ENCODE results near the gene TTC3.
"Not testable (repeated sequence)": the region's sequence is repeated elsewhere in the genome, so short reads cannot be mapped to it uniquely, and the experiment has no call there.

Gene TTC3

DNA sequence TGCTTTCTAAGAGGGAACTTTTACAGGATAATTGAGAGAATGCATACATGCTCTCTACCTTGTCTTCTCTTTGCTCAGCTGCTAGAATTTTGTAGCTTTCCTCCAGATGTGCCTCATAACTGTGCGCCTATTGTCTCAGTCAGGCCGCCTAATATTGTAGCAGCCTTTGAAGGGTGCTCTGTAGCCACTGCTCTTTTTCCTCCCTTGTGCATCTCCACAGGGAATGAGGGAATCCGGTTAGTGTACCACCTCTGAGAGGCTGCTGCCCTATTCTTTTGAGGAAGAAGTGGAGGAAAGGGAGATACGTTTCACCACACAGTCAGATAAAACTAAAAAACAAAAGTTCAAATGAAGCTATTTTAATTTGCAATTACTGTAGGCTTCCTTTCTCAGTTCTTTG is 22.8 kb downstream of the TTC3 start:
- TF ChIP-seq, protein P1, sequence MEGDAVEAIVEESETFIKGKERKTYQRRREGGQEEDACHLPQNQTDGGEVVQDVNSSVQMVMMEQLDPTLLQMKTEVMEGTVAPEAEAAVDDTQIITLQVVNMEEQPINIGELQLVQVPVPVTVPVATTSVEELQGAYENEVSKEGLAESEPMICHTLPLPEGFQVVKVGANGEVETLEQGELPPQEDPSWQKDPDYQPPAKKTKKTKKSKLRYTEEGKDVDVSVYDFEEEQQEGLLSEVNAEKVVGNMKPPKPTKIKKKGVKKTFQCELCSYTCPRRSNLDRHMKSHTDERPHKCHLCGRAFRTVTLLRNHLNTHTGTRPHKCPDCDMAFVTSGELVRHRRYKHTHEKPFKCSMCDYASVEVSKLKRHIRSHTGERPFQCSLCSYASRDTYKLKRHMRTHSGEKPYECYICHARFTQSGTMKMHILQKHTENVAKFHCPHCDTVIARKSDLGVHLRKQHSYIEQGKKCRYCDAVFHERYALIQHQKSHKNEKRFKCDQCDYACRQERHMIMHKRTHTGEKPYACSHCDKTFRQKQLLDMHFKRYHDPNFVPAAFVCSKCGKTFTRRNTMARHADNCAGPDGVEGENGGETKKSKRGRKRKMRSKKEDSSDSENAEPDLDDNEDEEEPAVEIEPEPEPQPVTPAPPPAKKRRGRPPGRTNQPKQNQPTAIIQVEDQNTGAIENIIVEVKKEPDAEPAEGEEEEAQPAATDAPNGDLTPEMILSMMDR (conservative IDR thresholded peaks at IDR 0.05), result no peak
- TF ChIP-seq ZFX (IDR thresholded peaks at IDR 0.05), result no peak
- H3K27ac ChIP-seq, result no peak overlapping the region

- TF ChIP-seq, protein P1 (conservative IDR thresholded peaks at IDR 0.05), result no peak
- TF ChIP-seq ZFX (IDR thresholded peaks at IDR 0.05), result no peak
Measured at GRCh38 chr21:37098751-37099150, 25.7 kb downstream of the TTC3 start.

DNA sequence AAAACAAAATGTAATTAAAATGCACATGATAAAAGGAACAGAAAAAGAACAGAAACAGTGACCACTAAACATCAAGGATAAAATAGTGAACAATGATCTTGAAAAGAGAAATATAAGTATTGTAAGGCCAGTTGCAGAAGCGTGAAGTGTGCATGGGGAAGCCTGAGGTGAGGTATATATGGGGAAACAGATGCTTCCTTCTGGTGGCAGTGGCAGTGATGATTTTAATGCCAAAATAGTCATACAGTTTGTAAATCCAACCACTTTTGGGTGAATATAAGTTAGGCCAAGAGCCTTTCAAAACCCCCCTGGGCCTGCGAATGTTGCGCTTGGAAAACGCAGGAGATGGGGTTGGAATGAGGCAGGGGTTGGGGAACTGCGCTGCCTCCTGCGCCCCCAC is 27.3 kb downstream of the TTC3 start:
- H3K27ac ChIP-seq, result no peak overlapping the region
- TF ChIP-seq ZFX (IDR thresholded peaks at IDR 0.05), result no peak
- TF ChIP-seq, protein P1 (conservative IDR thresholded peaks at IDR 0.05), result no peak

More at GRCh38 chr21:37098751-37099150, 25.7 kb downstream of the TTC3 start:
- H3K27ac ChIP-seq, result no peak overlapping the region

GRCh38 chr21:37101384-37101783 is 28.3 kb downstream of the TTC3 start:
- TF ChIP-seq, protein P1 (conservative IDR thresholded peaks at IDR 0.05), result no peak
- TF ChIP-seq ZFX (IDR thresholded peaks at IDR 0.05), result no peak

GRCh38 chr21:37102746-37103145 is 29.7 kb downstream of the TTC3 start:
- not testable (repeated sequence) for H3K27ac ChIP-seq

More at GRCh38 chr21:37101384-37101783, 28.3 kb downstream of the TTC3 start:
- no peak overlapping the region for H3K27ac ChIP-seq

DNA sequence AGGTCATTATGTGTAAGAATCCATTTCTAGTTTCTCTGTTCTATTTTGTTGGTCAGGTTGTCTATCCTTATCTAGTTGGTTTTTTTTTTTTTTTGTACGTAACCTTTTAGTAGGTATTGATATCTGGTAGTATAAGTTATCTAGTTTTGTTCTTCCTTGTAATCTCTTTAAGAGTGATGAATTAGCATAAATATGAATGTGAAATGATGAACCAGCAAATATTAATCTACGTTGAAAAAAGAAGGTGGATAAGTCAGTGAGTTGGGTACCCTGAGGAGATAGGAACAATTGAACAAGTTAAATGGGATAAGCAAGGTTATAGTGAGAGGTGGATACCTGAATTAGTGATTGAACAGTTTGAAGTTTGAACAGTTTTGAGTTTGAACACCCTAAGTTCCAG is 33.9 kb downstream of the TTC3 start:
- TF ChIP-seq ZFX (IDR thresholded peaks at IDR 0.05), result no peak
- TF ChIP-seq, protein P1 (conservative IDR thresholded peaks at IDR 0.05), result no peak

DNA sequence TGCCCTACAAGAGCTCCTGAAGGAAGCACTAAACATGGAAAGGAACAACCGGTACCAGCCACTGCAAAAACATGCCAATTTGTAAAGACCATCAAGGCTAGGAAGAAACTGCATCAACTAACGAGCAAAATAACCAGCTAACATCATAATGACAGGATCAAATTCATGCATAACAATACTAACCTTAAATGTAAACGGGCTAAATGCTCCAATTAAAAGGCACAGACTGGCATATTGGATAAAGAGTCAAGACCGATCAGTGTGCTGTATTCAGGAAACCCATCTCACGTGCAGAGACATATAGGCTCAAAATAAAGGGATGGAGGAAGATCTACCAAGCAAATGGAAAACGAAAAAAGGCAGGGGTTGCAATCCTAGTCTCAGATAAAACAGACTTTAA is 38.0 kb downstream of the TTC3 start:
- H3K27ac ChIP-seq, result not testable (repeated sequence)

More for the DNA sequence above, 33.9 kb downstream of the TTC3 start:
- no peak overlapping the region for H3K27ac ChIP-seq

GRCh38 chr21:37114301-37114700 is 41.2 kb downstream of the TTC3 start:
- not testable (repeated sequence) for H3K27ac ChIP-seq

GRCh38 chr21:37116459-37116858 is 43.4 kb downstream of the TTC3 start:
- H3K27ac ChIP-seq, result not testable (repeated sequence)

GRCh38 chr21:37117204-37117603 is 44.1 kb downstream of the TTC3 start:
- H3K27ac ChIP-seq, result no peak overlapping the region
- no peak for TF ChIP-seq ZFX (IDR thresholded peaks at IDR 0.05)
- TF ChIP-seq, protein P1 (conservative IDR thresholded peaks at IDR 0.05), result no peak

All from C4-2B (cell line).